Fibroblast of lung (primary cell): Measurements from ENCODE around the gene ANKS1B. TPM values are rescaled to one million over a fixed set of nuclear protein-coding genes. Genes with fewer than 3 reads are reported as not detected.
A peak's percentile ranks its signal among the peaks of the same experiment; 100 is the strongest.
"Not testable (repeated sequence)": the region's sequence is repeated elsewhere in the genome, so short reads cannot be mapped to it uniquely, and the experiment has no call there.

Source experiments
- DNase-seq, 2 donors: peaks; one replicate each; pipeline versions ENCODE4 v3.0.0 to v3.0.0-alpha.2; 2010; ENCODE audit warnings: low read depth in 2 of 2
- H2AFZ ChIP-seq: 2 replicates; pipeline ENCODE4 v1.5.1; 2012; ENCODE audit warnings: low read length, control low read depth, inconsistent platforms
- H3K27ac ChIP-seq: 2 replicates; pipeline ENCODE4 v1.5.1; 2011; ENCODE audit warnings: low read length, control low read depth; ENCODE audit not compliant: insufficient read depth
- H3K27me3 ChIP-seq: 2 replicates; pipeline ENCODE4 v1.5.1; 2011; ENCODE audit warnings: mild to moderate bottlenecking, low read length; ENCODE audit not compliant: control insufficient read depth, insufficient read depth
- H3K36me3 ChIP-seq: 2 replicates; pipeline ENCODE4 v1.5.1; 2011; ENCODE audit warnings: low read length; ENCODE audit not compliant: control insufficient read depth, insufficient read depth
- H3K4me1 ChIP-seq: 2 replicates; pipeline ENCODE4 v1.5.1; 2011; ENCODE audit warnings: low read length; ENCODE audit not compliant: control insufficient read depth, insufficient read depth; ENCODE audit errors: extremely low read depth
- H3K4me2 ChIP-seq: 2 replicates; pipeline ENCODE4 v1.5.1; 2011; ENCODE audit warnings: low read length, control low read depth; ENCODE audit not compliant: insufficient read depth; ENCODE audit errors: extremely low read depth
- H3K4me3 ChIP-seq, 4 experiments: fragments of 200-600 bp in 1 of 4; sonication (generic) in 1 of 4; replicated peaks in 1 of 4; 2 replicates each; pipeline ENCODE4 v1.5.1; 2011 to 2016; ENCODE audit warnings: low read length in 4 of 4, low read depth in 3 of 4, mild to moderate bottlenecking in 3 of 4, control low read depth in 2 of 4, inconsistent platforms in 1 of 4, mixed read lengths in 1 of 4; ENCODE audit not compliant: insufficient read depth in 1 of 4; ENCODE audit errors: control extremely low read depth in 1 of 4
- H3K79me2 ChIP-seq: 2 replicates; pipeline ENCODE4 v1.5.1; 2012; ENCODE audit warnings: mild to moderate bottlenecking, low read length, inconsistent platforms; ENCODE audit not compliant: control insufficient read depth, insufficient read depth
- H3K9ac ChIP-seq: 2 replicates; pipeline ENCODE4 v1.5.1; 2011; ENCODE audit warnings: mild to moderate bottlenecking, low read length, control low read depth; ENCODE audit not compliant: insufficient read depth
- H3K9me3 ChIP-seq: 2 replicates; pipeline ENCODE4 v1.5.1; 2012; ENCODE audit warnings: low read depth, low read length; ENCODE audit not compliant: control insufficient read depth, insufficient read depth
- H4K20me1 ChIP-seq: 2 replicates; pipeline ENCODE4 v1.5.1; 2011; ENCODE audit warnings: low read length; ENCODE audit not compliant: control insufficient read depth, insufficient read depth; ENCODE audit errors: extremely low read depth
- CTCF ChIP-seq, 2 donors: IDR thresholded peaks in 1 of 2; conservative IDR thresholded peaks in 1 of 2; 1 replicate in 1 of 2; 2 replicates in 1 of 2; pipeline ENCODE4 v1.5.1; 2011 to 2012; ENCODE audit warnings: low read length in 2 of 2, control low read depth in 1 of 2, inconsistent platforms in 1 of 2, low read depth in 1 of 2, mild to moderate bottlenecking in 1 of 2
- EZH2 ChIP-seq: IDR thresholded peaks from 2 replicates; pipeline ENCODE4 v1.5.1; 2012; ENCODE audit warnings: low read length, control low read depth, mild to moderate bottlenecking; ENCODE audit errors: missing control alignments
- polyA plus RNA-seq, 2 donors: library from polyadenylated mRNA; depleted of rRNA in 1 of 2; stranded (reverse) in 1 of 2; unstranded in 1 of 2; fragments of >200 nt; gene quantifications; 2 replicates each; pipeline ENCODE4 v1.2.1, GENCODE V29; 2011 to 2012; ENCODE audit warnings: missing spikeins in 1 of 2
- total RNA-seq: library from RNA; depleted of rRNA; stranded (reverse); fragments of >200 nt; gene quantifications from 2 replicates; pipeline ENCODE4 v1.2.1, GENCODE V29; 2014

Gene ANKS1B
- total and polyA plus RNA-seq, 2 donors (not counting 1 experiment from before 2014, with no cell fraction given) = 0.11 to 0.83 TPM

DNA sequence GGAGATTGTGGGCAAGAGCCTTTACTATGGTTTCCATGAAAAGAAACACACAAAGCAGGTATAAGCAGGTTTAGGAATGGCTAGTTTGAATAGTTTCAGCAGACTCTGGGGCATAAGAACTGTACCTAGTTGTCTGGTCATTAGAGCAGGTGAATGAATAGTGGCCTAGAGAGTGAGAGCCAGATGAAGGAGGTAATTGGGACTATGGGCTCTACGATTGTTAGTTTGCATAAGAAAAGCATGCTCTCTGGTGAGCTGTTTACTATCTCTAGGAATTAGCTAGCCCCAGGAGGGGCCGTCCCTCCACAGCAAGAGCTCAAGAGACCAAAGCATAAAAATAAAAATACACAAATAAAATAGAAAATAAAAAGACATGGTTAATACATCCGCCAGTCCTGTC, 734.6 kb downstream of the ANKS1B start:
- no peak overlapping the region for H3K27ac ChIP-seq
- H4K20me1 ChIP-seq = no peaks in the 10 kb centered on the region
- no peak overlapping the region for H3K9ac ChIP-seq
- H2AFZ ChIP-seq = no peak overlapping the region
- H3K4me2 ChIP-seq = no peak overlapping the region
- no peaks in the 10 kb centered on the region for H3K36me3 ChIP-seq
- H3K79me2 ChIP-seq = no peaks in the 10 kb centered on the region
- no peak for TF ChIP-seq EZH2
- no peak for TF ChIP-seq CTCF (conservative IDR thresholded peaks at IDR 0.05 in 1 of 2, IDR thresholded peaks at IDR 0.05 in 1 of 2; ENCODE audit: low read depth in 1 of 2, low read length in 2 of 2)
- no peaks in the 10 kb centered on the region for H3K27me3 ChIP-seq
- no peaks in the 10 kb centered on the region for H3K9me3 ChIP-seq
- H3K4me1 ChIP-seq = no peaks in the 10 kb centered on the region
- H3K4me3 ChIP-seq = no peak overlapping the region
- no peak for DNase-seq

- H2AFZ ChIP-seq = no peak overlapping the region
- no peaks in the 10 kb centered on the region for H3K27me3 ChIP-seq
- H3K9ac ChIP-seq = no peak overlapping the region
- no peak overlapping the region for H3K4me2 ChIP-seq
- H3K4me3 ChIP-seq = no peak overlapping the region
- H3K27ac ChIP-seq = no peak overlapping the region
- no peak for DNase-seq
- TF ChIP-seq EZH2 (no peak), CTCF (conservative IDR thresholded peaks at IDR 0.05 in 1 of 2, IDR thresholded peaks at IDR 0.05 in 1 of 2; ENCODE audit: low read depth in 1 of 2, low read length in 2 of 2) (no peak)
- no peaks in the 10 kb centered on the region for H3K36me3 ChIP-seq
- no peaks in the 10 kb centered on the region for H3K4me1 ChIP-seq
- H3K79me2 ChIP-seq = no peaks in the 10 kb centered on the region
- no peaks in the 10 kb centered on the region for H4K20me1 ChIP-seq
- H3K9me3 ChIP-seq = no peaks in the 10 kb centered on the region
Observed at GRCh38 chr12:99249543-99249942, 735.2 kb downstream of the ANKS1B start.

GRCh38 chr12:99237907-99238538, 746.7 kb downstream of the ANKS1B start:
- H3K4me3 ChIP-seq, H3K9ac ChIP-seq, H3K27me3 ChIP-seq, H3K79me2 ChIP-seq, H3K27ac ChIP-seq, H3K4me1 ChIP-seq, H3K36me3 ChIP-seq, H4K20me1 ChIP-seq, H3K4me2 ChIP-seq, H2AFZ ChIP-seq, H3K9me3 ChIP-seq: not testable (repeated sequence)
- peak in 1 of 2 donors; percentile 34 for DNase-seq
